Renal cortex interstitium (tissue), 11 donors: ENCODE data around the gene COG5. TPM values are rescaled to one million over a fixed set of nuclear protein-coding genes. Genes with fewer than 3 reads are reported as not detected.

Experiments used
- DNase-seq, 11 donors: peaks; one replicate each; pipeline ENCODE4 v3.0.0-alpha.2; 2013; ENCODE audit warnings: low read depth in 9 of 11, low spot score in 4 of 11; ENCODE audit errors: extremely low read depth in 1 of 11
- polyA plus RNA-seq, 3 donors: library from polyadenylated mRNA; unstranded; fragments of 120-200 nt; gene quantifications; one replicate each; pipeline ENCODE4 v1.2.1, GENCODE V29; 2013; ENCODE audit not compliant: insufficient read length in 3 of 3

COG5 gene
- polyA plus RNA-seq, 3 donors: 31.0 to 36.7 (median 35.6) TPM

GRCh38 chr7:107588529-107589130 is 24.9 kb upstream of the COG5 start:
- no peak for DNase-seq

DNA sequence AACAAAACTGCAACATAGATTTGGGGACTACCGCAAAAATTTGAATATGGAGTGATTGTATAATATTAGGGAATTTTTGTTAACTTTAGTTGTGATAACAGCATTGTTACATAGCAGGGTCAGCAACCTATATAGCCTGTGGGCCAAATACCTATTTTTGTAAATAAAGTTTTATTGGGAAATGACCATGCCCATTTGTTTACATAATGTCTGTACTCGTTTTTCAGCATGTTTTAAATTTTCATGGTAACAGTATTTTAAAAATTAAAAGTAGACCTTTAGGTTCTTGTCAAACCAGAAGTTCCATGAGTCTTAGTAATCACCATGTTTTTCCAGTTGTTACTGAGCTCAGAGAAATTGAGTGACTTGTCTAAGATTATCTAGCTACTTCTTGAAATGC is 21.0 kb upstream of the COG5 start:
- no peak for DNase-seq

- no peak for DNase-seq
Observed at GRCh38 chr7:107582875-107583274, 19.2 kb upstream of the COG5 start.

DNA sequence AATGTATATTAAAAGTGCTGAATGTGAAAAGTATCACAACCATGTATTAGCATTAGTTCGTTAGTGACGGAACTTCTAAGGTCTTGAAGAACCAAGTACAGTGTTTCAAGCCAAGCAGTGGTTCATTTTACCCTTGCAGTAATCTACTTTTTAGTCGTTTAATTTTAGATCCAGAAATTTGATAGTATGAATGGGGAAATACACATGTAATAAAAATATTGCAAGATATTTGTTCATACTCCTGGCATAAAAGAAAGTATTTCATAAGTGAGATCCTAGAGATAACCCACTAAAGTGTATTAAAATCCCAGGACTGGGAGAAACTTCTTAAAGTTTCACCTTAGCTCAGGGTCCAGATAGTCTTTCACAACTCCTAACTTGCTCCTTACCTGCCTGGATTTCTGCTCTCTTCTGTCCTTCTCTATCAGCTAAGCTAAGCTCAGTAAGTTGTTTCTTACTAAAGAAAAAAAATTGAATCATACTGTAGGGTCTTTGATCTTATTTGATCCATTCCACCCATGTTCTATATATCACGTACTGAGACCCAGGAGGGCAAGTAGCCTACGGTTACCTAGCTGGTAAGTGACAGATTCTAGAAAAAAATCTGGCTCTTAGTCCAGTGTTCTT is 17.8 kb upstream of the COG5 start:
- DNase-seq: no peak

DNA sequence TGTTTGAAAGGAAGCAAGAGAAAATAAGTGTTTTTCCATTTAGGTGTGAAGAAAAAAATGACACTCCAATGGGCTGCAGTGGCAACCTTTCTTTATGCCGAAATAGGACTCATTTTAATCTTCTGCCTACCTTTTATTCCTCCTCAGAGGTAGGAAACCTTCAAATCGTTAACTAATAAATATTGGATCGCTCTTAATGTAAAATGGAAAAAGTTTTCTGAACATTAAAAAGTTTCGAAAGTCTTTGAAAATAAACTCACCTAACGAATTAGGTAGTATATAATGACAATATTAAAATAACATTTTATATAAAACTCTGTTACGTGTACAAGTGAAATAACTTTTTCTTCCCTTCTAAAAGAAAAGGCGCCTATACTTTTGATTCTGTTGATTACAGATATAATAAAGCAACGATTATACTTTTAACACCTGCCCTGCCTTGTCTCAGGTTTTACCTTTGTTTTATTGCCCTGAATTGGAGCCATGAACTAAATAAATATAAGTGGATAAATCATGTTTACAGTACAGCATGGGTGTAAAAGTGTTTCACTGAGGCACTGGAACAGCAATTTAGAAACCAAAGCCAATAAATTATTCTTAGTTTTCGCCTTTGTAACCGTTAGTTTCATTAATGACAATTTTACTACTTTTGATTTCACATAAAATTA is 17.1 kb upstream of the COG5 start:
- DNase-seq: peak in 1 of 11 donors; percentile 7

DNA sequence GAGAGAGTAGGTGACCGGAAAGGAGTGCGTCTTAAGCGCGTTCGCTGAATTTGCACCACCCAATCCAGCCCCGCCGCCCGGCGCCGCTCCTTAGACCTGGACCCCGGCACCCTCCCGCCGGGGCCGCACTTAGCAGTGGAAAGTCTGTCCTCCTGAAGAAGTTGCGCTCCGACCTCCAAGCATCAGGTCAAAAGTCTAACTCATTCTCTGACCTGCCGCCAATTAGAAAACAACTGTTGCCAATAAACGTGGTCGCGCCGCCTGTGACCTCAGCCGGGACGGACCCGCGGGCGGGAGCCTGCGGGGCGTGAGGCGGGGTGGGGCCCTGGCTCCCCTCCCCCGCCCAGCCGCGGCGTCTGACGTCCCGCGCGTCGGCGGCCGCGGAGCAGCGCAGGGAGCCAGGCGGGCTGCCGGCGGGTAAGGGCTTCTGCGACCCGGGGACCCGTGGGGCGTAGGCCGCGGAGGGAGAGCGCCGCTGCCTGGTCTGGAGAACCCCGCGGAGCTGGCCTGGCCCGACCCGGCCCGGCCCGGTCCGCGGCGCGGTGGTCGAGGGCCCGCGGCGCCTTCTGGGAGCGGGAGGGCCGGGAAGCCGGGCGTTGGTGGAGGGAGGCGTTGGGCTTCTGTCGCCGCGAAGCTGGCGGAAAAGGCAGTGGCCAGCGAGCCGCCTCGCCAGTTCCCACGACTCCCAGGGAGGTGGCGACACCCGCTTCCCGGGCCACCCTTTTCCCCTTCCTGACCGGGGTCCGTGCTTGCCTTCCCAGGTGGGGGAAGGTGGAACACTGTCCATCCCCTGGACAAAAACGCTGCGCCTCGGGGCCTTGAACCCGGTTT is 16.4 kb upstream of the COG5 start, which contains the start of gene BCAP29:
TSS of gene BCAP29 (plus strand) at position 362 of the 831 bp plus-strand sequence. CDS start 527 bp downstream, outside the sequence.
- peak in 8 of 11 donors; percentile 49 to 67 (median 56) for DNase-seq

DNA sequence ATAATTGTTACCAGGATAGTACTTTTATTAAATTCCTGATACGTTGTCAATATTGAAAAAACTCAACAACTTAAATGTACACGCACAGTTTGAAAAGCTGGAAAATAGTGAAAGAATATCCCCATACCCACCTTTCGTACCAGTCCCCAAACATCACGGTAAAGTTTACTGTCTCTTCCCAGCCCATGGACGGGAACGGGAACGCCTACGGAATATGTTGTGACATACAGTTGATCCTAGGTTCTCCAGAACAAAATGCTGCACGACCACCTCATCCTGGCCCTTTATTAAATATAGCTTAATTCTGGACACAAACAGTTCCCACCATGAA is 15.8 kb upstream of the COG5 start:
- no peak for DNase-seq

DNA sequence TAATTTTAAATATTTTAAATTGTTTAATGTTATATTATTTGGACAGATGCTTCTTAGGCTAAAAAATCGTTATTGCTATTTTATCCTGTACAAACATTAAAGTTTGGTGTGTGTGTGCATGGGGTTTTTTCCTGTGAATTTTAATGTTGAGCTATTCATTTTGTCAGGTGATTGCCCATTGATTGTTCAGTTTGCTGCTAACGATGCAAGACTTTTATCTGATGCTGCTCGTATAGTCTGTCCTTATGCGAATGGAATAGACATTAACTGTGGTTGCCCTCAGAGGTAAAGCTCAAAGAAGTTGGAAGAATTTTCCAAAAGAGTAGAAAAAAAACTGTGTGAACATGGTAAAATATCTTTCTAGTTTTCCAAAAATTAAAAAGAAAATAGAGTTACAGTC is 9.8 kb upstream of the COG5 start:
- DNase-seq: no peak

DNA sequence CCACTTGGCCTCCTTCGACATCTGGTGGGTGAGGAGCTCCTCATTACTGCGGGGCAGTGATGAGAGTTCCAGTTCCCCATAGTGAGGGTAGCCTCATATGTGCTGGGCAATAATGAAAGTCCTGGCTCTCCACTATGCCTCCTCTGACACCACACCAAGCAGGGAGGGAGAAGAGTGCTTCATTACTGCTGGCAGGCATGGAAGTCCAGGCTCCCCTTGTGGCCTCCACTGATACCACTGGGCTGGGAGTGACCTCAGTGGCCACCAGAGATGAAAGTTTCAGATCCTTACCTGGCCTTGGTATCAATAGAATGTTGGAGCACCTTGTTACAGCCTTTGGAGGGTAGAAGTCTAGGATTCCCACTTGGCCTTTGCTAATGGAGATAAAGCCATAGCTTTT is 6.6 kb upstream of the COG5 start:
- DNase-seq: no peak

- no peak for DNase-seq
Observed at GRCh38 chr7:107564553-107565298, 1.0 kb upstream of the COG5 start.

- DNase-seq: peak in 4 of 11 donors; percentile 50 to 71 (median 58)
Observed at GRCh38 chr7:107563081-107563774, 492 bp downstream of the COG5 start.

DNA sequence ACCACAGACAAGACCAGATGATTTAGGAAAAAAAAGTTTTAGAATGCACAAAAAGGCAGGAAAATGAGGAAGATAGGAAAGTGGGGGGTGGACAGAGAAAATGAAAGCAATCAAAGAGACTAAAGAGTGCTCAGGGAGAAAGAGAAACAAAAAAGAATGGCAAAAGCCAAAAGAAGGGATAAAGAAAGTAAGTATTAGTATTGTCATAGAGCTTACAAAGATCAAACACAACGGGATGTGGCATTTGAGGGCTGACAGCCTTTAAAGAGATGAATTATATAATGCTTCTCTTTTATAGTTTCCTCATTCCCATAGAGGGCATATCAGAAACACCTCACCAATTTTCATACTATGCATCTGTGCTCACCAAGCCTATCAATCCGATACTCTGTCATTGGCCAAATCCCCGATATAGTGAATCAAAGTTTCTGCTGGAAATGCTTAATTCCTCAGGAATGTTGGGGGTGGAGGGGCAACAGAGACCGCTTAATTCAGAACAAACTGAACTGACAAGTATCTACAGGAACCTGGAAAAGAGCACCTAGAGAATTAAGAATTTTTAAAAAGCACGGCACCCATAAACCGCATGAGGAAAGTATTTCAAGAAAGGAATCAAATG is 2.7 kb downstream of the COG5 start:
- no peak for DNase-seq

GRCh38 chr7:107559864-107560263 is 3.9 kb downstream of the COG5 start:
- DNase-seq: no peak

GRCh38 chr7:107555893-107556292 is 7.8 kb downstream of the COG5 start:
- DNase-seq: no peak

- DNase-seq: no peak
Observed at GRCh38 chr7:107551936-107552335, 11.8 kb downstream of the COG5 start.

GRCh38 chr7:107544848-107545591 is 18.7 kb downstream of the COG5 start:
- no peak for DNase-seq

DNA sequence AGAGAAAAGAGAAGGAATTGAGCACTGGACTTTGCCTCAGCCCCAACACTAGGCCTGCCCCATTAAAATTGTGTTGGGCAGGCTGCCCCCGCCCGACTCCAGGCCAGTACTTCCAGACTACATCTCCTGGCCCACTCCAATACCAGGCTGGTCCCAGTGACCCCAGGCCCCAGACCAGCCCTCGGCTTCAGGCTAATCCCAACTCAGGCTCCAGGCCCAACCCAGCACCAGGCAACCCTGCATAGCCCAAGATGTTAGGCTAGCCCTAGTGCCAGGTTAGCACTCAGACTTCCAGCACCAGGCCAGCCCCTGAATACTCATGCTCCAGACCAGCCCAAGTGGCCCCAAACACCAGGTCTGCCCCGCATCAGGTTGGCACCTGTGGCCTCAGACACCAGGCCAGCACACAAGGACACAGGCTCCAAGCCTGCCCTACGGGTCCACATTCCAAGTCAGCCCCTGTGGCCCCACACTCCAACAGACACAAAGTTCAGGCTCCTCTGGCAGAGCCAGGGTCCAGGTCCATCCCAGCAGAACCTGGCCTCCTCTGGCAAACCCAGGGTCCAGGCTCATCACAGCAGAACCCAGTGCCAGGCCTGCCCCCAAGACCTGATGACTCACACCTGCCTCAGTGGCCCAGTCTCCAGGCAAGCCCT is 20.3 kb downstream of the COG5 start:
- DNase-seq: no peak
